HEK293T (cell line): ENCODE results near the gene LAG3.

Experiments used
- CTCF ChIA-PET: fragments of 350-600 bp; formaldehyde crosslinking; extraction: SDS; loops from one replicate; lab custom pipeline; 2021; ENCODE audit warnings: antibody characterized with exemption, inconsistent platforms; lab: Yijun Ruan, JAX
- POLR2A ChIA-PET: fragments of 350-600 bp; formaldehyde crosslinking; extraction: SDS; loops from one replicate; lab custom pipeline; 2020; ENCODE audit warnings: antibody characterized with exemption, inconsistent platforms; lab: Yijun Ruan, JAX
- DNase-seq: peaks from one replicate; pipeline ENCODE4 v3.0.0; 2012; ENCODE audit warnings: mixed read lengths; ENCODE audit errors: extremely low spot score
- ARNT ChIP-seq: fragments of 450-650 bp; IDR thresholded peaks from 2 replicates; pipeline ENCODE4 v1.6.1; 2017; ENCODE audit warnings: mild to moderate bottlenecking
- BHLHE40 ChIP-seq: fragments of 450-650 bp; IDR thresholded peaks from 2 replicates; pipeline ENCODE4 v1.6.1; 2016; ENCODE audit warnings: mild to moderate bottlenecking, moderate library complexity, borderline replicate concordance
- CTBP1 ChIP-seq: fragments of 450-650 bp; IDR thresholded peaks from 2 replicates; pipeline ENCODE4 v1.6.1; 2016; ENCODE audit warnings: borderline replicate concordance
- ELF4 ChIP-seq: fragments of 450-650 bp; IDR thresholded peaks from 2 replicates; pipeline ENCODE4 v1.6.1; 2017; ENCODE audit warnings: antibody characterized with exemption
- FOXA1 ChIP-seq: fragments of 450-650 bp; IDR thresholded peaks from 2 replicates; pipeline ENCODE4 v1.6.1; 2016; ENCODE audit warnings: mild to moderate bottlenecking
- FOXK2 ChIP-seq: fragments of 450-650 bp; IDR thresholded peaks from 2 replicates; pipeline ENCODE4 v1.6.1; 2016; ENCODE audit warnings: mild to moderate bottlenecking
- FOXM1 ChIP-seq: fragments of 450-650 bp; IDR thresholded peaks from 2 replicates; pipeline ENCODE4 v1.6.1; 2017; ENCODE audit warnings: mild to moderate bottlenecking, borderline replicate concordance
- HDGF ChIP-seq: fragments of 450-650 bp; IDR thresholded peaks from 2 replicates; pipeline ENCODE4 v1.6.1; 2017; ENCODE audit warnings: antibody characterized with exemption, borderline replicate concordance
- L3MBTL2 ChIP-seq: fragments of 450-650 bp; conservative IDR thresholded peaks from 2 replicates; pipeline ENCODE4 v1.6.1; 2016; ENCODE audit warnings: mild to moderate bottlenecking
- LEF1 ChIP-seq: fragments of 450-650 bp; IDR thresholded peaks from 2 replicates; pipeline ENCODE4 v1.6.1; 2017; ENCODE audit warnings: mild to moderate bottlenecking, borderline replicate concordance
- NFRKB ChIP-seq: fragments of 450-650 bp; IDR thresholded peaks from 2 replicates; pipeline ENCODE4 v1.6.1; 2016; ENCODE audit warnings: mild to moderate bottlenecking, moderate library complexity
- PKNOX1 ChIP-seq: fragments of 450-650 bp; IDR thresholded peaks from 2 replicates; pipeline ENCODE4 v1.6.1; 2016
- SP1 ChIP-seq: fragments of 450-650 bp; IDR thresholded peaks from 2 replicates; pipeline ENCODE4 v1.6.1; 2017
- SUZ12 ChIP-seq: fragments of 450-650 bp; IDR thresholded peaks from 2 replicates; pipeline ENCODE4 v1.6.1; 2016; ENCODE audit warnings: mild to moderate bottlenecking
- TARDBP ChIP-seq: fragments of 450-650 bp; IDR thresholded peaks from 2 replicates; pipeline ENCODE4 v1.6.1; 2016
- ZNF384 ChIP-seq: fragments of 450-650 bp; IDR thresholded peaks from 2 replicates; pipeline ENCODE4 v1.6.1; 2016

The LAG3 gene

GRCh38 chr12:6773590-6774351, 1.5 kb downstream of the LAG3 start:
- POLR2A ChIA-PET = interaction anchor here (0.9 to 2.9 kb wide), 2 partner anchors 21 to 50 kb away, joined by 3 to 26 read pairs; partner anchors contain the start of genes COPS7A and MLF2
- CTCF ChIA-PET = interaction anchor here (0.9 kb wide), 1 partner anchor 20 kb away, joined by 4 read pairs; no protein-coding TSS in a partner anchor
- no peak for DNase-seq
- TF ChIP-seq FOXM1 (no peak), CTBP1 (no peak), HDGF (no peak), SP1 (no peak), ELF4 (no peak), L3MBTL2 (no peak), FOXA1 (no peak), PKNOX1 (no peak)

GRCh38 chr12:6774499-6775062, 2.3 kb downstream of the LAG3 start:
- CTCF ChIA-PET = interaction anchor here (0.9 to 1.7 kb wide), 3 partner anchors 8 to 47 kb away, joined by 3 to 4 read pairs (median 3); partner anchors contain the start of genes GPR162 and PTMS
- POLR2A ChIA-PET = interaction anchor here (0.9 to 2.9 kb wide), 2 partner anchors 22 to 51 kb away, joined by 3 to 26 read pairs; partner anchors contain the start of genes COPS7A and MLF2

GRCh38 chr12:6775185-6776174, 3.2 kb downstream of the LAG3 start:
- no peak for DNase-seq
- CTCF ChIA-PET = interaction anchor here (0.9 to 5.5 kb wide), 3 partner anchors 9 to 46 kb away, joined by 3 to 26 read pairs (median 3); partner anchors contain the start of genes GPR162 and PTMS
- no peak for TF ChIP-seq SUZ12
- no peak for TF ChIP-seq ELF4
- TF ChIP-seq NFRKB = no peak
- TF ChIP-seq CTBP1 = no peak
- POLR2A ChIA-PET = interaction anchor here (0.9 to 2.9 kb wide), 2 partner anchors 22 to 52 kb away, joined by 3 to 26 read pairs; partner anchors contain the start of genes COPS7A and MLF2

More at GRCh38 chr12:6774499-6775062, 2.3 kb downstream of the LAG3 start:
- no peak for TF ChIP-seq CTBP1
- no peak for TF ChIP-seq NFRKB
- no peak for TF ChIP-seq LEF1
- TF ChIP-seq FOXM1 = no peak
- TF ChIP-seq FOXA1 = no peak
- TF ChIP-seq ZNF384 = no peak
- no peak for TF ChIP-seq ARNT
- no peak for TF ChIP-seq BHLHE40
- no peak for TF ChIP-seq HDGF
- no peak for TF ChIP-seq TARDBP
- TF ChIP-seq FOXK2 = no peak
- TF ChIP-seq SP1 = no peak
- TF ChIP-seq L3MBTL2 = no peak
- TF ChIP-seq ELF4 = no peak
- no peak for TF ChIP-seq SUZ12
- TF ChIP-seq PKNOX1 = no peak
- no peak for DNase-seq

GRCh38 chr12:6777386-6777785, 5.1 kb downstream of the LAG3 start:
- CTCF ChIA-PET = interaction anchor here (1.2 to 5.5 kb wide), 2 partner anchors 11 to 14 kb away, joined by 3 to 26 read pairs; partner anchors contain the start of gene PTMS
- POLR2A ChIA-PET = interaction anchor here (0.7 to 3.1 kb wide), 4 partner anchors 11 to 54 kb away, joined by 3 to 40 read pairs (median 16); partner anchors contain the start of genes COPS7A, MLF2 and PTMS
- TF ChIP-seq TARDBP (no peak), LEF1 (no peak), L3MBTL2 (no peak), ARNT (no peak), CTBP1 (no peak), FOXM1 (no peak), ZNF384 (no peak), FOXA1 (no peak), HDGF (no peak), NFRKB (no peak), ELF4 (no peak), PKNOX1 (no peak), FOXK2 (no peak)
- DNase-seq = no peak

- TF ChIP-seq SUZ12 (no peak), CTBP1 (no peak)
- CTCF ChIA-PET = interaction anchor here (0.6 to 5.5 kb wide), 10 partner anchors 9 to 172 kb away, joined by 3 to 26 read pairs (median 4); partner anchors contain the start of genes COPS7A, MLF2, PTMS and USP5
- POLR2A ChIA-PET = interaction anchor here (0.8 to 3.1 kb wide), 3 partner anchors 12 to 54 kb away, joined by 6 to 40 read pairs (median 25); partner anchors contain the start of genes COPS7A, MLF2 and PTMS
- no peak for DNase-seq
These were observed 5.9 kb downstream of the LAG3 start for GRCh38 chr12:6778217-6778573.
